Chondrocyte (in vitro differentiated cells): Measurements from ENCODE around the gene CRIM1. TPM values are rescaled to one million over a fixed set of nuclear protein-coding genes. Genes with fewer than 3 reads are reported as not detected.
A peak's percentile ranks its signal among the peaks of the same experiment; 100 is the strongest.

Source experiments
- DNase-seq: peaks from one replicate; pipeline ENCODE4 v3.0.0; 2021; ENCODE audit warnings: mixed read lengths, low spot score
- H3K27ac Mint-ChIP-seq: one replicate; pipeline ENCODE4 v1.8.0; 2021; ENCODE audit warnings: mild to moderate bottlenecking, moderate library complexity, mixed read lengths; ENCODE audit not compliant: unreplicated experiment
- H3K27me3 Mint-ChIP-seq: 2 replicates; pipeline ENCODE4 v1.8.0; 2021; ENCODE audit warnings: low read depth, mixed read lengths
- H3K36me3 Mint-ChIP-seq: 2 replicates; pipeline ENCODE4 v1.8.0; 2021; ENCODE audit warnings: low read depth, mixed read lengths
- H3K4me1 Mint-ChIP-seq: 2 replicates; pipeline ENCODE4 v1.8.0; 2021; ENCODE audit warnings: low read depth, mild to moderate bottlenecking, mixed read lengths
- H3K4me3 Mint-ChIP-seq: one replicate; pipeline ENCODE4 v1.8.0; 2021; ENCODE audit warnings: mild to moderate bottlenecking, moderate library complexity, mixed read lengths; ENCODE audit not compliant: unreplicated experiment
- H3K9me3 Mint-ChIP-seq: 2 replicates; pipeline ENCODE4 v1.8.0; 2021; ENCODE audit warnings: low read depth, mixed read lengths
- total RNA-seq: library from RNA; stranded (reverse); gene quantifications from 3 replicates; pipeline ENCODE4 v1.2.1, GENCODE V29; 2021
- TF ChIP-seq, protein P1 (sequence below): fragments of 200-600 bp; sonication (generic); IDR thresholded peaks from 2 replicates; pipeline ENCODE4 v1.5.0; 2021; ENCODE audit warnings: antibody characterized with exemption, mild to moderate bottlenecking, moderate library complexity

CRIM1 gene
- total RNA-seq, 1 donor from 2014 or later, result 194 TPM

DNA sequence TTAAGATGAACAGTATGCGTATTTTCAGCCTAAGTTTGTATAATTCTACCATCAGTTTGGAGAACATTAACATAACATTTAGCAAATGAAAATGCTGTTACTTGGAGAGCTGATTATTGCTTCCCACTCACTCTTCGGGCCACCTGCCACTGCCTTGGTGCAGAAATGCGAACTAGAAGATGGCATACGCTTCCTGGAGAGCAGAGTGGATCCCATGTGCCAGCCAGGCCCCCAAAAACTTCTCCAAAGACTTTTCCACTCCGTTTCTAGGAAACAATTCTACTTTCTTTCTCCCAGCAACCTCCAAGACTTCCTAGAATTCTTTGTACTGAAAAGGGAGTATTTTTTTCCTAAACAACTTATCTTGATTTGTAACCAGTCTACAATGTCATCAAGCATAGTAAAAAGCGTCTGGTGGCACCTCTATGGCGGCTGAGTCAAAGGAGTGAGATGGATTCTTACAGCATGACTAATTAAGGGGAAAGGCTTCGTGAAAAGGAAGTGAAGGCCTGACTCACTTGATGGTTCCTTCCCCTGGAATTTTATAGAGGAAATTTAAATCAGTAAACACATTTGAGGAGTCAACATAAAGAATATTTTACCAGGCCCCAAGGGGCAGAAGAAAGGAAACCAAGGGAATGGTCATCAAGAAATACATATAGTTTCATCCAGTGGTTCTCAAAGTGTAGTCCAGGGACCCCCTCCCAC lies 205.8 kb downstream of the CRIM1 start:
- Mint-ChIP-seq H3K27ac (peak overlapping the region; percentile 93), H3K27me3 (no peaks in the 10 kb centered on the region), H3K9me3 (no peaks in the 10 kb centered on the region), H3K4me1 (peaks cover 64% of the 10 kb centered on the region), H3K4me3 (no peak overlapping the region), H3K36me3 (peaks cover 9% of the 10 kb centered on the region)
- TF ChIP-seq, protein P1, sequence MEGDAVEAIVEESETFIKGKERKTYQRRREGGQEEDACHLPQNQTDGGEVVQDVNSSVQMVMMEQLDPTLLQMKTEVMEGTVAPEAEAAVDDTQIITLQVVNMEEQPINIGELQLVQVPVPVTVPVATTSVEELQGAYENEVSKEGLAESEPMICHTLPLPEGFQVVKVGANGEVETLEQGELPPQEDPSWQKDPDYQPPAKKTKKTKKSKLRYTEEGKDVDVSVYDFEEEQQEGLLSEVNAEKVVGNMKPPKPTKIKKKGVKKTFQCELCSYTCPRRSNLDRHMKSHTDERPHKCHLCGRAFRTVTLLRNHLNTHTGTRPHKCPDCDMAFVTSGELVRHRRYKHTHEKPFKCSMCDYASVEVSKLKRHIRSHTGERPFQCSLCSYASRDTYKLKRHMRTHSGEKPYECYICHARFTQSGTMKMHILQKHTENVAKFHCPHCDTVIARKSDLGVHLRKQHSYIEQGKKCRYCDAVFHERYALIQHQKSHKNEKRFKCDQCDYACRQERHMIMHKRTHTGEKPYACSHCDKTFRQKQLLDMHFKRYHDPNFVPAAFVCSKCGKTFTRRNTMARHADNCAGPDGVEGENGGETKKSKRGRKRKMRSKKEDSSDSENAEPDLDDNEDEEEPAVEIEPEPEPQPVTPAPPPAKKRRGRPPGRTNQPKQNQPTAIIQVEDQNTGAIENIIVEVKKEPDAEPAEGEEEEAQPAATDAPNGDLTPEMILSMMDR, result no peak
- no peak for DNase-seq

DNA sequence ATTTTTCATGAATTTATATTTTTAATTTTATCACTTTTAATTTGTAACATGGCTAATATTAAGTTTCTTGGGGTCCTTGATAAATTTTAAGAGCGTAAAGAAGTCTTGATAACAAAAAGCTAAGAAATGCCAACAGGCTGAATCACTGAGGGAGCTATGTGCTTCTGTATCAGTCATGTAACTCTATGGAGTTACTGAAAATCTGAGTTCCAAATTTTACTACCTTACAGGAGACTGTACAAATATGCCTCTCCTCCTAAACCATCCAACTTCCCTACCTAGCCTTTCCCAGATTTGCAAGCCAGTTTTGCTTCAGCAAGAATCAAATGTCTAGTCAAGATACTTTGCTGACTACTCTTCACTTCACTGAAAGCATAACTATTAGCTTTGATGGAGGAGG lies 206.7 kb downstream of the CRIM1 start:
- Mint-ChIP-seq H3K4me3 (no peak overlapping the region), H3K9me3 (no peaks in the 10 kb centered on the region), H3K27me3 (no peaks in the 10 kb centered on the region), H3K36me3 (peaks cover 9% of the 10 kb centered on the region), H3K4me1 (peaks cover 61% of the 10 kb centered on the region), H3K27ac (peak overlapping the region; percentile 43)
- no peak for DNase-seq
- TF ChIP-seq, protein P1, result no peak

DNA sequence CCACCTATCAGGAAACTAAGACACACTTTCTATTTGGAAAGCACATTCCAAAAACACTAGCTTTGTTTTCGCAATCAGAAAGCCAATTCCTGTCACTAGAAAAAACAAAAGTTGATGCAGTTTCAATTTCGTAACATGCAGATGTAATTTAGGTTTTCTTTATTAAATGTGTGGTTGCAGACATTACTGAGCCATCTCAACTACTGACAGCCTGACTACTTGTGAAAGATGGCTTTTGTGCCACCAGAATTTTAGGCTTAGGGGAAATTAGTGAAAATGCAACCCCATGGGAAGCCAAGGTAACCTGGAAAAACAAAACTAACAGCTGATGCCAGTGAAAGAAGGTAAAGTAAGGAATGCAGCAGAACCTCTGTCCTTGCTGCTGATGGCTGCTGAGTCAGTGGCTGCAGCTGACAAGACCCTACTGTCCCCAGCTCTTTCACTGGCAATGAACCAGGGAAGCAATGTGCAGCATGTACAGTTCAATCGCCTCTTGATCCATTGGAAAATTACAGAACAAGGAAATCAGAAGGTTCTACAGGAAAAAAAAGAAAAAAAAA lies 207.5 kb downstream of the CRIM1 start:
- DNase-seq, result no peak
- Mint-ChIP-seq H3K9me3 (no peaks in the 10 kb centered on the region), H3K36me3 (peaks cover 9% of the 10 kb centered on the region), H3K27ac (peak overlapping the region; percentile 55), H3K27me3 (no peaks in the 10 kb centered on the region), H3K4me1 (peaks cover 59% of the 10 kb centered on the region), H3K4me3 (no peak overlapping the region)
- TF ChIP-seq, protein P1, result no peak

DNA sequence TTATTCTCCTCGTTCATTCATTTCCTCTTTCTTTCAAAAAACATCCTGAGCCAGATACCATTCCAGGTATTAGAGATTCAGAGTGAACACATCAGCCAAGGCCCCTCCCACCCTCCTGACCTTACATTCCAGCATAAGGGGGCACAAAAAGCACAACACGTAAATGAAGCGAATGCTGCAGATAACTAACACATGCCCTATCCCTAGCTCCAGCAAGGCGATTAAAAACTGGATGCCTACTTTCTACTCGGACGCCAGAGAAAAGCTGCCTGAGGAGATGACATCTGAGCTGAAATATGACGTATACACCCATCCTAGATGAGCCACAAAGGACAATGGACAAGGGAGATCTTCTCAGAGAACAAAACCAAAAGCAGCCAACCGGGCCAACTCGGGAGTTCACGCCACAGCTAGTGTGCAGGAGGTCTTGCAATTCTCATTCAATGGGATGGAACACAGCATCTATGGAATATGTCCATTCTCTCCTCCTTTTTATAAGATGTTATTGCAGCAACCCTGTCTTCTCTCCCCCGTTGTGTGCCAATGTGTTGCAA lies 208.9 kb downstream of the CRIM1 start:
- DNase-seq, result no peak
- H3K36me3 Mint-ChIP-seq, result peaks cover 9% of the 10 kb centered on the region
- H3K9me3 Mint-ChIP-seq, result no peaks in the 10 kb centered on the region
- no peak overlapping the region for H3K4me3 Mint-ChIP-seq
- peaks cover 66% of the 10 kb centered on the region for H3K4me1 Mint-ChIP-seq
- H3K27ac Mint-ChIP-seq, result no peak overlapping the region
- H3K27me3 Mint-ChIP-seq, result no peaks in the 10 kb centered on the region
- TF ChIP-seq, protein P1, result no peak

- H3K9me3 Mint-ChIP-seq, result no peaks in the 10 kb centered on the region
- no peaks in the 10 kb centered on the region for H3K27me3 Mint-ChIP-seq
- no peak overlapping the region for H3K27ac Mint-ChIP-seq
- H3K4me1 Mint-ChIP-seq, result peaks cover 73% of the 10 kb centered on the region
- peaks cover 7% of the 10 kb centered on the region for H3K36me3 Mint-ChIP-seq
- no peak for DNase-seq
- no peak overlapping the region for H3K4me3 Mint-ChIP-seq
- TF ChIP-seq, protein P1, result no peak
Measured at GRCh38 chr2:36565712-36566111, 210.1 kb downstream of the CRIM1 start.
